HepG2 (cell line): ENCODE measurements around the gene MATN1. TPM values are rescaled to one million over a fixed set of nuclear protein-coding genes. Genes with fewer than 3 reads are reported as not detected.

Source experiments
- ATAC-seq: fragments of 200-7000 bp; cut with Tn5 transposase; 3 replicates; pipeline ENCODE4 v1.9.1; 2020; ENCODE audit warnings: mild to moderate bottlenecking, moderate library complexity
- Bru-seq: library from RNA; stranded (reverse); fragments of 400-500 nt; gene quantifications from one replicate; lab custom pipeline; 2021; lab: Mats Ljungman, UMichigan
- BruChase-seq, 2 experiments: library from RNA; stranded (reverse); fragments of 400-500 nt; gene quantifications; one replicate each; lab custom pipeline; 2021; lab: Mats Ljungman, UMichigan
- BruUV-seq: library from RNA; stranded (reverse); fragments of 400-500 nt; replicated peaks from 2 replicates; lab custom pipeline; 2021; lab: Mats Ljungman, UMichigan
- CTCF ChIA-PET: fragments of 300-600 bp; formaldehyde crosslinking; extraction: SDS; loops from one replicate; lab custom pipeline; 2021; ENCODE audit warnings: low total read pairs, inconsistent platforms, low intra/inter-chr PET ratio; lab: Yijun Ruan, JAX
- POLR2A ChIA-PET: fragments of 350-600 bp; sonication (Branson Sonifier 250); formaldehyde crosslinking; loops from one replicate; lab custom pipeline; 2020; ENCODE audit warnings: antibody characterized with exemption, inconsistent platforms; lab: Yijun Ruan, JAX
- DNase-seq: peaks from one replicate; pipeline ENCODE4 v3.0.0-alpha.2; 2015; ENCODE audit warnings: low spot score
- FAIRE-seq: peaks from 3 replicates; lab custom pipeline; 2011; peaks lifted over from hg19 to GRCh38; lab: Jason Lieb, UNC
- H2AFZ ChIP-seq: one replicate; pipeline ENCODE4 v1.6.1; 2011; ENCODE audit warnings: low read length, inconsistent platforms
- H3K27ac ChIP-seq: fragments of 300-600 bp; 3 replicates; pipeline ENCODE4 v1.8.0; 2011; ENCODE audit warnings: mixed run types, mild to moderate bottlenecking, mixed read lengths, low read length, inconsistent platforms; ENCODE audit not compliant: insufficient read depth; ENCODE audit errors: extremely low read length
- H3K27me3 ChIP-seq, 2 experiments: fragments of 200-600 bp in 1 of 2; 2 replicates in 1 of 2; 3 replicates in 1 of 2; pipeline versions ENCODE4 v1.6.0 to v1.8.0; 2011; ENCODE audit warnings: low read length in 2 of 2, mild to moderate bottlenecking in 2 of 2, moderate library complexity in 2 of 2, inconsistent platforms in 1 of 2; ENCODE audit not compliant: insufficient read depth in 2 of 2, control insufficient read depth in 1 of 2
- H3K36me3 ChIP-seq, 2 experiments: fragments of 200-600 bp in 1 of 2; replicated peaks in 1 of 2; 2 replicates in 1 of 2; 3 replicates in 1 of 2; pipeline versions ENCODE4 v1.5.1 to v1.8.0; 2011; ENCODE audit warnings: low read length in 2 of 2, inconsistent platforms in 1 of 2; ENCODE audit not compliant: insufficient read depth in 2 of 2, control insufficient read depth in 1 of 2
- H3K4me1 ChIP-seq: 2 replicates; pipeline ENCODE4 v1.5.1; 2012; ENCODE audit warnings: low read length, inconsistent platforms; ENCODE audit not compliant: insufficient read depth
- H3K4me2 ChIP-seq: 2 replicates; pipeline ENCODE4 v1.6.0; 2011; ENCODE audit warnings: low read depth, low read length, inconsistent platforms
- H3K4me3 ChIP-seq, 3 experiments: fragments of 200-600 bp in 1 of 3; sonication (generic), shearing (Covaris generic) in 1 of 3; replicated peaks in 1 of 3; 2 replicates each; pipeline ENCODE4 v1.5.1; 2011 to 2016; ENCODE audit warnings: low read length in 3 of 3, inconsistent platforms in 2 of 3, low read depth in 2 of 3, mild to moderate bottlenecking in 2 of 3, control low read depth in 1 of 3, mixed read lengths in 1 of 3; ENCODE audit not compliant: insufficient read depth in 1 of 3
- H3K79me2 ChIP-seq: one replicate; pipeline ENCODE4 v1.6.1; 2011; ENCODE audit warnings: low read length, inconsistent platforms; ENCODE audit not compliant: insufficient read depth
- H3K9ac ChIP-seq: 2 replicates; pipeline ENCODE4 v1.6.0; 2011; ENCODE audit warnings: mild to moderate bottlenecking, low read depth, low read length, inconsistent platforms; ENCODE audit not compliant: insufficient read depth
- H3K9me3 ChIP-seq: 2 replicates; pipeline ENCODE4 v1.5.1; 2012; ENCODE audit warnings: mild to moderate bottlenecking, low read length
- H4K20me1 ChIP-seq: 2 replicates; pipeline ENCODE4 v1.6.0; 2011; ENCODE audit warnings: inconsistent platforms, mild to moderate bottlenecking, low read length, moderate library complexity; ENCODE audit not compliant: insufficient read depth
- BORCS8-MEF2B ChIP-seq: sonication (generic); formaldehyde crosslinking; IDR thresholded peaks from 2 replicates; pipeline ENCODE4 v1.8.0; 2022; ENCODE audit warnings: mild to moderate bottlenecking, missing genetic modification reagents
- FOXC1 ChIP-seq: sonication (generic); formaldehyde crosslinking; IDR thresholded peaks from 2 replicates; pipeline ENCODE4 v1.8.0; 2022; ENCODE audit warnings: mild to moderate bottlenecking, missing genetic modification reagents, borderline replicate concordance
- KAT8 ChIP-seq: IDR thresholded peaks from 2 replicates; pipeline ENCODE4 v1.6.1; 2016; ENCODE audit warnings: missing genetic modification reagents, missing compliant biosample characterization
- NCOR1 ChIP-seq: fragments of 200-600 bp; sonication (generic); IDR thresholded peaks from 2 replicates; pipeline ENCODE4 v1.7.0; 2017; ENCODE audit warnings: antibody characterized with exemption, low read length, borderline replicate concordance
- RORA ChIP-seq: sonication (generic); formaldehyde crosslinking; IDR thresholded peaks from 2 replicates; pipeline ENCODE4 v1.5.0; 2020; ENCODE audit warnings: mild to moderate bottlenecking, missing genetic modification reagents, moderate library complexity
- ZNF558 ChIP-seq: sonication (generic); formaldehyde crosslinking; IDR thresholded peaks from 2 replicates; pipeline ENCODE4 v1.9.0; 2022; ENCODE audit warnings: mild to moderate bottlenecking, missing genetic modification reagents, borderline replicate concordance
- ZNF569 ChIP-seq: sonication (generic); formaldehyde crosslinking; IDR thresholded peaks from 2 replicates; pipeline ENCODE4 v1.5.0; 2020; ENCODE audit warnings: mild to moderate bottlenecking, missing genetic modification reagents, moderate library complexity, borderline replicate concordance
- ZNF570 ChIP-seq: sonication (generic); formaldehyde crosslinking; IDR thresholded peaks from 2 replicates; pipeline ENCODE4 v1.4.0; 2020; ENCODE audit warnings: mild to moderate bottlenecking, missing genetic modification reagents, borderline replicate concordance
- WGBS: methylation state at CpG from one replicate; pipeline ENCODE4 v1.1.6; 2017; ENCODE audit warnings: low lambda C conversion rate; 5-methylcytosine and 5-hydroxymethylcytosine counted together
- in situ Hi-C: cut with HindIII; loops from 2 replicates; pipeline ENCODE4 v1.10.0; 2017; ENCODE audit warnings: low pct_unique_long_range_greater_than_20kb; ENCODE audit not compliant: extremely low pct_ligation_motif_present
- intact Hi-C: fragments of 100-400 bp; cut with micrococcal nuclease; formaldehyde crosslinking; loops from one replicate; pipeline ENCODE4 v1.10.0; 2022; ENCODE audit not compliant: unreplicated experiment
- long read RNA-seq, 2 experiments: library from RNA in 1 of 2; library from polyadenylated mRNA in 1 of 2; stranded (forward) in 1 of 2; unstranded in 1 of 2; transcript quantifications; one replicate each; pipeline ENCODE4 v2.0.0, GENCODE V29; 2019 to 2022
- polyA minus RNA-seq, 3 experiments: library from RNA; depleted of rRNA, polyadenylated mRNA; stranded (reverse); fragments of >200 nt; gene quantifications; 2 replicates each; pipeline ENCODE4 v1.2.3, GENCODE V29; 2011; ENCODE audit warnings: low replicate concordance in 1 of 3
- polyA plus RNA-seq, 8 experiments: library from polyadenylated mRNA; depleted of rRNA in 3 of 8; stranded (reverse) in 7 of 8; unstranded in 1 of 8; fragments of >200 nt; fragmentation: Illumina TruSeq in 4 of 8; extraction: Trizol in 4 of 8; gene quantifications; 2 replicates each; pipeline versions ENCODE4 v1.2.1 to v1.2.3, GENCODE V29; 2011 to 2016; ENCODE audit warnings: low read depth in 4 of 8, missing spikeins in 1 of 8, mixed read lengths in 1 of 8; ENCODE audit not compliant: insufficient read depth in 1 of 8
- total RNA-seq, 5 experiments: library from RNA; depleted of rRNA; stranded (reverse); fragments of >200 nt; fragmentation: Illumina TruSeq; extraction: Trizol; gene quantifications; 2 replicates each; pipeline ENCODE4 v1.2.3, GENCODE V29; 2016; ENCODE audit warnings: low read depth in 1 of 5

The MATN1 gene, protein sequence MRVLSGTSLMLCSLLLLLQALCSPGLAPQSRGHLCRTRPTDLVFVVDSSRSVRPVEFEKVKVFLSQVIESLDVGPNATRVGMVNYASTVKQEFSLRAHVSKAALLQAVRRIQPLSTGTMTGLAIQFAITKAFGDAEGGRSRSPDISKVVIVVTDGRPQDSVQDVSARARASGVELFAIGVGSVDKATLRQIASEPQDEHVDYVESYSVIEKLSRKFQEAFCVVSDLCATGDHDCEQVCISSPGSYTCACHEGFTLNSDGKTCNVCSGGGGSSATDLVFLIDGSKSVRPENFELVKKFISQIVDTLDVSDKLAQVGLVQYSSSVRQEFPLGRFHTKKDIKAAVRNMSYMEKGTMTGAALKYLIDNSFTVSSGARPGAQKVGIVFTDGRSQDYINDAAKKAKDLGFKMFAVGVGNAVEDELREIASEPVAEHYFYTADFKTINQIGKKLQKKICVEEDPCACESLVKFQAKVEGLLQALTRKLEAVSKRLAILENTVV
- total RNA-seq (2016; rRNA removed; fragmentation: Illumina TruSeq; extraction: Trizol) (0.04 TPM in 1 of 2 replicates, not detected in the other), polyA plus RNA-seq (2011; rRNA removed) (0.03 and 0.05 TPM in 2 replicates), polyA minus RNA-seq (2011; rRNA and poly(A)+ RNA removed; ENCODE audit: low replicate concordance) (0.12 TPM in 1 of 2 replicates, not detected in the other), Bru-seq, nascent RNA (percentile 16 among the genes with signal in this experiment), BruChase-seq, experiment 1, labeled RNA remaining after a 6-hour chase (percentile 16 among the genes with signal in this experiment), BruChase-seq, experiment 2, labeled RNA remaining after a 2-hour chase (percentile 15 among the genes with signal in this experiment)
- total RNA-seq (2016; cell fraction: cytosol; rRNA removed; fragmentation: Illumina TruSeq; extraction: Trizol; ENCODE audit: low read depth): not detected in 2 replicates
- not detected in 2 replicates for total RNA-seq (2016; cell fraction: insoluble cytoplasmic fraction; rRNA removed; fragmentation: Illumina TruSeq; extraction: Trizol)
- total RNA-seq (2016; cell fraction: membrane; rRNA removed; fragmentation: Illumina TruSeq; extraction: Trizol): not detected in 2 replicates
- total RNA-seq (2016; cell fraction: nucleus; rRNA removed; fragmentation: Illumina TruSeq; extraction: Trizol): not detected in 2 replicates
- polyA plus RNA-seq (2011; cell fraction: cytosol; rRNA removed): 0.11 TPM in 1 of 2 replicates, not detected in the other
- polyA plus RNA-seq (2011; cell fraction: nucleus; rRNA removed): 0.66 and 0.77 TPM in 2 replicates
- polyA plus RNA-seq (2012): 0.05 TPM in 1 of 2 replicates, not detected in the other
- polyA plus RNA-seq (2016; cell fraction: cytosol; fragmentation: Illumina TruSeq; extraction: Trizol; ENCODE audit: low read depth): not detected in 2 replicates
- not detected in 2 replicates for polyA plus RNA-seq (2016; cell fraction: insoluble cytoplasmic fraction; fragmentation: Illumina TruSeq; extraction: Trizol; ENCODE audit: low read depth)
- not detected in 2 replicates for polyA plus RNA-seq (2016; cell fraction: membrane; fragmentation: Illumina TruSeq; extraction: Trizol; ENCODE audit: low read depth)
- 0.26 TPM in 1 of 2 replicates, not detected in the other for polyA plus RNA-seq (2016; cell fraction: nucleus; fragmentation: Illumina TruSeq; extraction: Trizol; ENCODE audit: insufficient read depth, low read depth)
- polyA minus RNA-seq (2011; cell fraction: cytosol; rRNA and poly(A)+ RNA removed): not detected in 2 replicates
- polyA minus RNA-seq (2011; cell fraction: nucleus; rRNA and poly(A)+ RNA removed): 0.12 and 0.26 TPM in 2 replicates
- long read RNA-seq, experiment 1, partial matches to known transcripts: 1 of 1 reads
- long read RNA-seq, experiment 1, other reads (novel, unspliced or antisense): 0 of 1 reads
- long read RNA-seq, experiment 2: 0 reads

GRCh38 chr1:30723331-30723755 lies at the start of gene MATN1:
MATN1 (minus strand) TSS chr1:30723585; CDS start chr1:30723551, 34 bp downstream.
- Histone ChIP-seq H3K4me2 (no peak within 1 kb of the TSS), H3K9ac (no peak within 1 kb of the TSS), H3K36me3 (no peaks in the 10 kb centered on the region), H3K27me3 (no peaks in the 10 kb centered on the region), H4K20me1 (no peaks in the 10 kb centered on the region; the same call in 1 of the 2 replicates), H3K79me2 (no peaks in the 10 kb centered on the region), H3K4me1 (peaks cover 11% of the 10 kb centered on the region), H2AFZ (no peak within 1 kb of the TSS), H3K9me3 (no peaks in the 10 kb centered on the region), H3K27ac (no peak within 1 kb of the TSS), H3K4me3 (no peak within 1 kb of the TSS)
- BruUV-seq: no TSS peak
- in situ Hi-C loops (no loop called here), intact Hi-C loops (no loop called here)
- ChIA-PET CTCF (no interaction called here), POLR2A (no interaction called here)
- no peak for TF ChIP-seq ZNF558 (CRISPR knock-in tag)
- no peak for TF ChIP-seq ZNF569 (CRISPR knock-in tag)
- no peak for TF ChIP-seq RORA
- no peak for TF ChIP-seq NCOR1
- TF ChIP-seq BORCS8-MEF2B (CRISPR knock-in tag): no peak
- no peak for TF ChIP-seq FOXC1 (CRISPR knock-in tag)
- TF ChIP-seq KAT8 (CRISPR knock-in tag): no peak
- TF ChIP-seq ZNF570 (CRISPR knock-in tag): no peak
- 58% methylated on average over 2 of the region's 14 CpGs for WGBS
- no peak for DNase-seq
- ATAC-seq: no peak
- no peak for FAIRE-seq
